PC-9 (cell line): ENCODE measurements around the gene ARPC4.

Experiments used
- EZH2 ChIP-seq: fragments of 200-600 bp; sonication (generic); IDR thresholded peaks from 2 replicates; pipeline ENCODE4 v1.8.0; 2017; ENCODE audit warnings: antibody characterized with exemption, low read depth
- TF ChIP-seq, protein P1 (sequence below): fragments of 200-600 bp; sonication (generic); conservative IDR thresholded peaks from 2 replicates; pipeline ENCODE4 v1.6.1; 2017; ENCODE audit warnings: mixed run types, antibody characterized with exemption, mild to moderate bottlenecking, moderate library complexity

GRCh38 chr3:9825451-9826040 lies 32.7 kb downstream of the ARPC4 start:
- TF ChIP-seq, protein P1, sequence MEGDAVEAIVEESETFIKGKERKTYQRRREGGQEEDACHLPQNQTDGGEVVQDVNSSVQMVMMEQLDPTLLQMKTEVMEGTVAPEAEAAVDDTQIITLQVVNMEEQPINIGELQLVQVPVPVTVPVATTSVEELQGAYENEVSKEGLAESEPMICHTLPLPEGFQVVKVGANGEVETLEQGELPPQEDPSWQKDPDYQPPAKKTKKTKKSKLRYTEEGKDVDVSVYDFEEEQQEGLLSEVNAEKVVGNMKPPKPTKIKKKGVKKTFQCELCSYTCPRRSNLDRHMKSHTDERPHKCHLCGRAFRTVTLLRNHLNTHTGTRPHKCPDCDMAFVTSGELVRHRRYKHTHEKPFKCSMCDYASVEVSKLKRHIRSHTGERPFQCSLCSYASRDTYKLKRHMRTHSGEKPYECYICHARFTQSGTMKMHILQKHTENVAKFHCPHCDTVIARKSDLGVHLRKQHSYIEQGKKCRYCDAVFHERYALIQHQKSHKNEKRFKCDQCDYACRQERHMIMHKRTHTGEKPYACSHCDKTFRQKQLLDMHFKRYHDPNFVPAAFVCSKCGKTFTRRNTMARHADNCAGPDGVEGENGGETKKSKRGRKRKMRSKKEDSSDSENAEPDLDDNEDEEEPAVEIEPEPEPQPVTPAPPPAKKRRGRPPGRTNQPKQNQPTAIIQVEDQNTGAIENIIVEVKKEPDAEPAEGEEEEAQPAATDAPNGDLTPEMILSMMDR: no peak
- no peak for TF ChIP-seq EZH2
